Measurements from ENCODE around the gene GINS2. TPM values are rescaled to one million over a fixed set of nuclear protein-coding genes. Genes with fewer than 3 reads are reported as not detected.

GINS2 gene
- total RNA-seq, 4 donors from 2014 or later, result 1.00 to 4.4 (median 1.2) TPM; not detected in 1

DNA sequence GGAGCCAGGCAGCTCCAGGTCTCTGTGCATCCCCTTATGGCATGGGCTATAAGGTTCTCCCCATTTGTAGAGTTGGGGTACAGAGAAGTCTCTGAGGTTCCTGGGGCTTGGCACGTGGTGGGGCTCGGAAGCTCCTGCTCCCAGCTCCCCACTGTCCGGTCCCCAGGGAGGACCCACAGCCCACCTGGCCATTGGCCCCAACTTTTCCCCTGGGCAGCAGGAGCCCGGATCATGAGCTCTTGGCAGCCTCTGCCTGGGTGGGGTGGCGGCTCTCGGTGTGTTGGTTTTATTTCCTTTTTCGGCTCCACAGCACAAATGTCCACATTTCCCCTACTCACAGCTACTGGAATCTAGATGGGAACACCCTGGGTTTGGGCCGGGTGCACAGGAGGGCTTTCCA is 45.1 kb downstream of the GINS2 start:
- 62% methylated on average over 8 of the region's 8 CpGs; no CpG with 5 or more reads in 1 of the 2 donors for WGBS, 2 donors (ENCODE audit: low coverage in 1 of 2)
- DNase-seq, result no peak
- in situ Hi-C loops (cut with MboI; ENCODE audit: low pct_ligation_motif_present in 1 of 4, low pct_unique_long_range_greater_than_20kb in 1 of 4, low sequenced_read_pairs in 3 of 4), result no loop called here
- TF ChIP-seq POLR2AphosphoS5 (IDR thresholded peaks at IDR 0.05), result no peak
- TF ChIP-seq POLR2A (IDR thresholded peaks at IDR 0.05), result no peak
- TF ChIP-seq, protein P1, sequence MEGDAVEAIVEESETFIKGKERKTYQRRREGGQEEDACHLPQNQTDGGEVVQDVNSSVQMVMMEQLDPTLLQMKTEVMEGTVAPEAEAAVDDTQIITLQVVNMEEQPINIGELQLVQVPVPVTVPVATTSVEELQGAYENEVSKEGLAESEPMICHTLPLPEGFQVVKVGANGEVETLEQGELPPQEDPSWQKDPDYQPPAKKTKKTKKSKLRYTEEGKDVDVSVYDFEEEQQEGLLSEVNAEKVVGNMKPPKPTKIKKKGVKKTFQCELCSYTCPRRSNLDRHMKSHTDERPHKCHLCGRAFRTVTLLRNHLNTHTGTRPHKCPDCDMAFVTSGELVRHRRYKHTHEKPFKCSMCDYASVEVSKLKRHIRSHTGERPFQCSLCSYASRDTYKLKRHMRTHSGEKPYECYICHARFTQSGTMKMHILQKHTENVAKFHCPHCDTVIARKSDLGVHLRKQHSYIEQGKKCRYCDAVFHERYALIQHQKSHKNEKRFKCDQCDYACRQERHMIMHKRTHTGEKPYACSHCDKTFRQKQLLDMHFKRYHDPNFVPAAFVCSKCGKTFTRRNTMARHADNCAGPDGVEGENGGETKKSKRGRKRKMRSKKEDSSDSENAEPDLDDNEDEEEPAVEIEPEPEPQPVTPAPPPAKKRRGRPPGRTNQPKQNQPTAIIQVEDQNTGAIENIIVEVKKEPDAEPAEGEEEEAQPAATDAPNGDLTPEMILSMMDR (IDR thresholded peaks at IDR 0.05), result no peak
- Histone ChIP-seq H3K4me3 (no peak overlapping the region), H3K27ac (peak overlapping the region in 3 of 4 donors; percentile 3 to 69 (median 8)), H3K36me3 (no peaks in the 10 kb centered on the region), H3K4me1 (peaks cover 11 to 60% (median 52%) of the 10 kb centered on the region in 4 donors), H3K27me3 (no peaks in the 10 kb centered on the region), H3K9me3 (no peaks in the 10 kb centered on the region)
- intact Hi-C loops (cut with DNase I; ENCODE audit: low total_unique reads), result no loop called here

DNA sequence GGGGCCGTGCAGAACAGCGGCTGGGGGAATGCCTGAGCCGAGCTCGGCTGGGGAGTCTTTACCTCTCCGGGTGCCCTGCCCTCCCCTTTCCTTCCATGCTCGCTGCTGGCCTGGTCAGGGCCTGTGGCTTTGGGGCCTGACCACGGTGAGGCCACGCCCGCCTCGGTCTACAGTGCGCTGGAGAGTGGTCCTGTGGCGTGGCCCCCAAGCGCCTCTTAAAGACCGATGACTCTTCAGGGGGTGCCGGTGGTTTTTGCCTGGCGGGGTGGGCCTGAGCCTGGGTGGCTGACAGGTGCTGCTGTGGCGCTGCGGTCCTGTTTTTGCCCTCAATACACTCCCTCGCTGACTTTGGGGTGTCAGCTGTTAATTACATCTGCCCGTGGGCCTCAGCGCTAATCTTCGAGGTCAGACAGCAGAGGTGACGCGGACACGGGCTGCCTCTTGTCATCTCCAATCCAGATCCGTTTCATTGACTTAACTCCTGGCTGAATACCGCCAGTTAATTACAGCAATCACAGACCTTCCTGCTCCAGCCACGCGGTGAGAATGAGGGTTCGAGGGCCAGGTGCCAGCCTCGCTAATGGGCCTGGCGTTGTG is 45.9 kb downstream of the GINS2 start:
- intact Hi-C loops (cut with DNase I; ENCODE audit: low total_unique reads) (no loop called here), in situ Hi-C loops (cut with MboI; ENCODE audit: low pct_ligation_motif_present in 1 of 4, low pct_unique_long_range_greater_than_20kb in 1 of 4, low sequenced_read_pairs in 3 of 4) (no loop called here)
- Histone ChIP-seq H3K27me3 (no peaks in the 10 kb centered on the region), H3K4me3 (no peak overlapping the region), H3K36me3 (no peaks in the 10 kb centered on the region), H3K27ac (peak overlapping the region in 1 of 4 donors; percentile 69), H3K9me3 (no peaks in the 10 kb centered on the region), H3K4me1 (peaks cover 11 to 60% (median 52%) of the 10 kb centered on the region in 4 donors)
- 76% methylated on average over 28 of the region's 32 CpGs; no CpG with 5 or more reads in 1 of the 2 donors for WGBS, 2 donors (ENCODE audit: low coverage in 1 of 2)
- TF ChIP-seq EP300 (IDR thresholded peaks at IDR 0.05; ENCODE audit: low read depth), result no peak
- no peak for DNase-seq

DNA sequence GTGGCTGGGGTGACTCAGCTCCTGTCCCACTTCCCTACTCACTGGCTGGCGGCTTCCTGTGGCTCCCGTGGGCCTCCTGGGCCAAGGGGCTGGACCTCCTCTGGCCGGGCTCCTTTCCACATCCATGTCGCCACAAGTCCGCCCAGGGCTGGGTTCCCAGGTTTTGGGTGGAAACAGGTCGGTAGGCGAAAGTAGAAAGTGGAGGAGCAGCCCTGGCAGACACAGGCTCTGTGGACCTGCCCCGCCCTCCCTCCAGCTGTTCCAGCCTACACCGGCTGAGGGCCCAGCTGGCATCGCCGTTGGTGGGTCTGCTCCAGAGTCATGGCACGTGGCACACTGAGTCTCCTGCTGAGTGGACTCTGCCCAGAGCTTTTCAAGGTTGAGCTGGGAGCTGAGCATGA is 47.0 kb downstream of the GINS2 start:
- Histone ChIP-seq H3K27ac (peak overlapping the region in 3 of 4 donors; percentile 8 to 69 (median 38)), H3K27me3 (no peaks in the 10 kb centered on the region), H3K4me1 (peaks cover 11 to 60% (median 52%) of the 10 kb centered on the region in 4 donors), H3K36me3 (no peaks in the 10 kb centered on the region), H3K9me3 (no peaks in the 10 kb centered on the region), H3K4me3 (no peak overlapping the region)
- DNase-seq, result peak; percentile 72
- in situ Hi-C loops (cut with MboI; ENCODE audit: low pct_ligation_motif_present in 1 of 4, low pct_unique_long_range_greater_than_20kb in 1 of 4, low sequenced_read_pairs in 3 of 4), result no loop called here
- intact Hi-C loops (cut with DNase I; ENCODE audit: low total_unique reads), result no loop called here
- TF ChIP-seq POLR2AphosphoS5 (IDR thresholded peaks at IDR 0.05) (peak; percentile 20 to 65 (median 31)), EP300 (IDR thresholded peaks at IDR 0.05; ENCODE audit: low read depth) (no peak), POLR2A (IDR thresholded peaks at IDR 0.05) (no peak)
- TF ChIP-seq, protein P1 (IDR thresholded peaks at IDR 0.05), result no peak
- 51% methylated on average over 9 of the region's 12 CpGs; no CpG with 5 or more reads in 1 of the 2 donors for WGBS, 2 donors (ENCODE audit: low coverage in 1 of 2)

DNA sequence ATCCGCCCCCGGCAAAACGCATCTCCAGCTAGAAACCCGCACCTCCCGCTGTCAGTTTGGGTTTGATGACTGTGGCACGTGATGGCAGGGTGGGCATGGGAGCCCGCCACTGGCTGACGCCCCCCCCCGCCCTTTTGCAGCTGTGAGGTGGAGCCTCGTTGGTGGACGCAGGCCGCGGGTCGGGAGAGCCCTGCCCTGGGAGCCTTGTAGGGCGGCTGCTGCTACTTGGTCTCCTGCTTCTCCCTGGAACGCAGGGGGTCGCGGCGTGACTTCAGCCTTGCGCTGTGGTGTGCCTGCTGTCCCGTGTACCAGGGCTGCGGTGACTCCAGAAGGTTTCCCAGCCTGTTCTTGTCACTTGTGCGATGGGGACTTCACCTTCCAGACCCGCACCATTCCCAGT is 47.4 kb downstream of the GINS2 start:
- Histone ChIP-seq H3K4me3 (no peak overlapping the region), H3K9me3 (no peaks in the 10 kb centered on the region), H3K27ac (peak overlapping the region in 3 of 4 donors; percentile 8 to 69 (median 38)), H3K4me1 (peaks cover 11 to 60% (median 52%) of the 10 kb centered on the region in 4 donors), H3K27me3 (no peaks in the 10 kb centered on the region), H3K36me3 (no peaks in the 10 kb centered on the region)
- in situ Hi-C loops (cut with MboI; ENCODE audit: low pct_ligation_motif_present in 1 of 4, low pct_unique_long_range_greater_than_20kb in 1 of 4, low sequenced_read_pairs in 3 of 4) (no loop called here), intact Hi-C loops (cut with DNase I; ENCODE audit: low total_unique reads) (no loop called here)
- WGBS, 2 donors (ENCODE audit: low coverage in 1 of 2), result 87% methylated on average over 24 of the region's 24 CpGs; no CpG with 5 or more reads in 1 of the 2 donors
- DNase-seq, result no peak
- no peak for TF ChIP-seq POLR2AphosphoS5 (IDR thresholded peaks at IDR 0.05)
- TF ChIP-seq, protein P1 (IDR thresholded peaks at IDR 0.05), result no peak
- no peak for TF ChIP-seq EP300 (IDR thresholded peaks at IDR 0.05; ENCODE audit: low read depth)
- no peak for TF ChIP-seq POLR2A (IDR thresholded peaks at IDR 0.05)

Measured in transverse colon (tissue), 4 donors.